A549 (cell line): ENCODE data around the gene EIF1AD. TPM values are rescaled to one million over a fixed set of nuclear protein-coding genes. Genes with fewer than 3 reads are reported as not detected.

Experiments used
- ATAC-seq, 2 experiments: fragments of 200-7000 bp in 1 of 2; fragments of >200 bp in 1 of 2; cut with Nextera tagmentation in 1 of 2; cut with Tn5 transposase in 1 of 2; 3 replicates each; pipeline versions ENCODE4 v1.8.0 to v1.9.1; 2018 to 2020; ENCODE audit warnings: mild to moderate bottlenecking in 1 of 2, moderate library complexity in 1 of 2
- CTCF ChIA-PET: fragments of 300-600 bp; sonication (Branson Sonifier 250); formaldehyde crosslinking; extraction: SDS; loops from one replicate; lab custom pipeline; 2021; ENCODE audit warnings: antibody characterized with exemption, inconsistent platforms; lab: Yijun Ruan, JAX
- POLR2A ChIA-PET: fragments of 350-600 bp; formaldehyde crosslinking; extraction: SDS; loops from one replicate; lab custom pipeline; 2021; ENCODE audit warnings: antibody characterized with exemption, inconsistent platforms; lab: Yijun Ruan, JAX
- DNase-seq, 2 experiments: peaks; one replicate each; pipeline versions ENCODE4 v3.0.0 to v3.0.0-alpha.2; 2011 to 2016; ENCODE audit warnings: low read depth in 1 of 2, low spot score in 1 of 2
- FAIRE-seq: peaks from 2 replicates; lab custom pipeline; 2011; peaks lifted over from hg19 to GRCh38; lab: Jason Lieb, UNC
- H3K27ac ChIP-seq, 2 experiments: fragments of >200 bp; sonication (Bioruptor Twin); formaldehyde crosslinking; 3 replicates each; pipeline ENCODE4 v1.5.1; 2016 to 2017
- H3K4me1 ChIP-seq: fragments of >200 bp; sonication (Bioruptor Twin); formaldehyde crosslinking; 3 replicates; pipeline ENCODE4 v1.6.1; 2016
- H3K4me2 ChIP-seq: fragments of >200 bp; sonication (Bioruptor Twin); formaldehyde crosslinking; 3 replicates; pipeline ENCODE4 v1.6.1; 2016
- H3K4me3 ChIP-seq: fragments of >200 bp; sonication (Bioruptor Twin); formaldehyde crosslinking; 3 replicates; pipeline ENCODE4 v1.5.1; 2016
- H3K9me3 ChIP-seq: fragments of >200 bp; sonication (Bioruptor Twin); formaldehyde crosslinking; 3 replicates; pipeline ENCODE4 v1.6.1; 2016
- BCL3 ChIP-seq: fragments of >200 bp; sonication (Bioruptor Twin); formaldehyde crosslinking; IDR thresholded peaks from 3 replicates; pipeline ENCODE4 v1.6.1; 2016
- CHD4 ChIP-seq: fragments of 200-600 bp; sonication (generic); IDR thresholded peaks from 2 replicates; pipeline ENCODE4 v1.6.1; 2016; ENCODE audit warnings: antibody characterized with exemption, mild to moderate bottlenecking, borderline replicate concordance
- CTCF ChIP-seq: fragments of >200 bp; sonication (Bioruptor Twin); formaldehyde crosslinking; IDR thresholded peaks from 3 replicates; pipeline ENCODE4 v1.5.1; 2016
- EHF ChIP-seq: fragments of 250-450 bp; sonication (Bioruptor Pico); IDR thresholded peaks from 2 replicates; pipeline ENCODE4 v1.5.0; 2020; ENCODE audit warnings: mild to moderate bottlenecking
- ELK1 ChIP-seq: fragments of 150-350 bp; IDR thresholded peaks from 2 replicates; pipeline ENCODE4 v1.6.1; 2014; ENCODE audit warnings: low read depth, mild to moderate bottlenecking, low read length
- EP300 ChIP-seq, 2 experiments: fragments of >200 bp; sonication (Bioruptor Twin); formaldehyde crosslinking; IDR thresholded peaks; 2 replicates in 1 of 2; 3 replicates in 1 of 2; pipeline ENCODE4 v1.6.1; 2016 to 2017
- FOSB ChIP-seq: fragments of 250-450 bp; sonication (Bioruptor Pico); IDR thresholded peaks from 2 replicates; pipeline ENCODE4 v1.5.0; 2020; ENCODE audit warnings: mild to moderate bottlenecking, moderate library complexity
- FOXS1 ChIP-seq: fragments of 250-450 bp; sonication (Bioruptor Pico); IDR thresholded peaks from 2 replicates; pipeline ENCODE4 v1.5.0; 2020; ENCODE audit warnings: mild to moderate bottlenecking, moderate library complexity
- HEYL ChIP-seq: fragments of 250-450 bp; sonication (Bioruptor Pico); IDR thresholded peaks from 2 replicates; pipeline ENCODE4 v1.8.0; 2021; ENCODE audit warnings: mild to moderate bottlenecking, moderate library complexity
- HMGXB4 ChIP-seq: fragments of 250-450 bp; sonication (Bioruptor Pico); IDR thresholded peaks from 2 replicates; pipeline ENCODE4 v1.5.0; 2021; ENCODE audit warnings: mild to moderate bottlenecking, moderate library complexity, borderline replicate concordance
- HOXB13 ChIP-seq: fragments of 250-450 bp; sonication (Bioruptor Pico); IDR thresholded peaks from 2 replicates; pipeline ENCODE4 v1.5.0; 2020; ENCODE audit warnings: low read depth, mild to moderate bottlenecking, moderate library complexity
- HOXB5 ChIP-seq: fragments of 250-450 bp; sonication (Bioruptor Pico); IDR thresholded peaks from 2 replicates; pipeline ENCODE4 v1.5.0; 2020; ENCODE audit warnings: mild to moderate bottlenecking, moderate library complexity
- MAFK ChIP-seq: fragments of 450-650 bp; IDR thresholded peaks from 2 replicates; pipeline ENCODE4 v1.6.1; 2014; ENCODE audit not compliant: partially characterized antibody
- MAZ ChIP-seq: fragments of 150-350 bp; IDR thresholded peaks from 2 replicates; pipeline ENCODE4 v1.6.1; 2014; ENCODE audit warnings: antibody characterized with exemption, low read depth, low read length, borderline replicate concordance
- MYC ChIP-seq: IDR thresholded peaks from 2 replicates; pipeline ENCODE4 v1.6.1; 2012; ENCODE audit warnings: mild to moderate bottlenecking, inconsistent platforms, low read length, improper control_type of control experiment, borderline replicate concordance
- NFE2L2 ChIP-seq: fragments of 150-350 bp; conservative IDR thresholded peaks from 2 replicates; pipeline ENCODE4 v1.6.1; 2014; ENCODE audit warnings: low read length
- NR3C1 ChIP-seq: fragments of >200 bp; sonication (Bioruptor Twin); formaldehyde crosslinking; IDR thresholded peaks from 3 replicates; pipeline ENCODE4 v1.6.1; 2017
- PHF8 ChIP-seq: fragments of 200-600 bp; sonication (generic); IDR thresholded peaks from 2 replicates; pipeline ENCODE4 v1.6.1; 2016; ENCODE audit warnings: low read depth, mild to moderate bottlenecking, antibody characterized with exemption, moderate library complexity, borderline replicate concordance
- RAD21 ChIP-seq, 2 experiments: fragments of >200 bp in 1 of 2; sonication (Bioruptor Twin) in 1 of 2; formaldehyde crosslinking in 1 of 2; IDR thresholded peaks in 1 of 2; conservative IDR thresholded peaks in 1 of 2; 2 replicates in 1 of 2; 3 replicates in 1 of 2; pipeline ENCODE4 v1.6.1; 2012 to 2018; ENCODE audit warnings: inconsistent platforms in 1 of 2
- RARB ChIP-seq: fragments of 250-450 bp; sonication (Bioruptor Pico); IDR thresholded peaks from 2 replicates; pipeline ENCODE4 v1.8.0; 2021; ENCODE audit warnings: mild to moderate bottlenecking, moderate library complexity
- RCOR1 ChIP-seq: fragments of 150-350 bp; IDR thresholded peaks from 2 replicates; pipeline ENCODE4 v1.6.1; 2014; ENCODE audit warnings: antibody characterized with exemption, low read length, low read depth
- SMC3 ChIP-seq: fragments of >200 bp; sonication (Bioruptor Twin); formaldehyde crosslinking; IDR thresholded peaks from 3 replicates; pipeline ENCODE4 v1.6.1; 2018; ENCODE audit warnings: inconsistent platforms
- SREBF2 ChIP-seq: fragments of 450-650 bp; IDR thresholded peaks from 2 replicates; pipeline ENCODE4 v1.6.1; 2014; ENCODE audit warnings: mild to moderate bottlenecking, moderate library complexity
- ZC3H11A ChIP-seq: fragments of 450-650 bp; IDR thresholded peaks from 2 replicates; pipeline ENCODE4 v1.6.1; 2014; ENCODE audit warnings: antibody characterized with exemption, mild to moderate bottlenecking
- ZFP36 ChIP-seq: fragments of 450-650 bp; IDR thresholded peaks from 2 replicates; pipeline ENCODE4 v1.6.1; 2014; ENCODE audit warnings: borderline replicate concordance; ENCODE audit not compliant: partially characterized antibody
- WGBS: methylation state at CpG from one replicate; pipeline ENCODE4 v1.1.6; 2017; ENCODE audit errors: missing lambda C conversion rate; 5-methylcytosine and 5-hydroxymethylcytosine counted together
- polyA plus RNA-seq, 4 experiments: library from polyadenylated mRNA; depleted of rRNA in 3 of 4; stranded (reverse); fragments of >200 nt; fragmentation: RNase III in 1 of 4; extraction: RNeasy Plus Mini Kit Qiagen cat#74134 plus additional on column Dnase treatment in 1 of 4; gene quantifications; 2 replicates in 3 of 4; 3 replicates in 1 of 4; pipeline ENCODE4 v1.2.3, GENCODE V29; 2011 to 2017
- TF ChIP-seq, protein P1 (sequence below): IDR thresholded peaks from 2 replicates; pipeline ENCODE4 v1.6.1; 2012

Gene EIF1AD
- polyA plus RNA-seq, 2 of the 4 experiments (the other 2 are of a cell fraction), result 38.6 to 41.0 TPM

- H3K4me1 ChIP-seq, result peaks cover 16% of the 10 kb centered on the region
- ChIA-PET POLR2A (interaction anchor here (1.1 to 1.8 kb wide), 3 partner anchors 10 kb away, joined by 3 to 12 read pairs (median 5); partner anchors contain the start of genes BANF1 and EIF1AD), CTCF (interaction anchor here (1.1 to 11.6 kb wide), 6 partner anchors 9 to 56 kb away, joined by 3 to 121 read pairs (median 5); partner anchors contain the start of gene CATSPER1)
- no peak for ATAC-seq
- FAIRE-seq, result no peak
- H3K9me3 ChIP-seq, result no peaks in the 10 kb centered on the region
- H3K27ac ChIP-seq, result no peak overlapping the region
- DNase-seq, result no peak
- H3K4me2 ChIP-seq, result no peak overlapping the region
- 76% methylated on average over 11 of the region's 12 CpGs for WGBS
- no peak overlapping the region for H3K4me3 ChIP-seq
- TF ChIP-seq FOSB (CRISPR knock-in tag), result no peak
- TF ChIP-seq ELK1, result no peak
- no peak for TF ChIP-seq ZFP36
- TF ChIP-seq ZC3H11A, result no peak
- no peak for TF ChIP-seq SMC3
- TF ChIP-seq, all 56 proteins: peak for 0
Measured at GRCh38 chr11:66012371-66012945, 10.5 kb upstream of the EIF1AD start.

- H3K4me3 ChIP-seq, result no peak within 1 kb of the TSS
- no peak for TF ChIP-seq RAD21 (conservative IDR thresholded peaks at IDR 0.05 in 1 of 2, IDR thresholded peaks at IDR 0.05 in 1 of 2)
- no peak for TF ChIP-seq BCL3
- TF ChIP-seq CTCF, result no peak
- TF ChIP-seq RCOR1, result no peak
- no peak for TF ChIP-seq HOXB13 (CRISPR knock-in tag)
- no peak for TF ChIP-seq HOXB5 (CRISPR knock-in tag)
- no peak for TF ChIP-seq RARB (CRISPR knock-in tag)
- no peak for TF ChIP-seq SREBF2
- TF ChIP-seq, protein P1, sequence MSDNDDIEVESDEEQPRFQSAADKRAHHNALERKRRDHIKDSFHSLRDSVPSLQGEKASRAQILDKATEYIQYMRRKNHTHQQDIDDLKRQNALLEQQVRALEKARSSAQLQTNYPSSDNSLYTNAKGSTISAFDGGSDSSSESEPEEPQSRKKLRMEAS, result no peak
- no peak for TF ChIP-seq MAFK
- ChIA-PET POLR2A (interaction anchor here (0.6 to 1.5 kb wide), 3 partner anchors 9 to 251 kb away, joined by 3 to 5 read pairs (median 4); partner anchors contain the start of gene BANF1), CTCF (interaction anchor here (1.5 to 11.6 kb wide), 2 partner anchors 10 to 34 kb away, joined by 6 to 121 read pairs; no protein-coding TSS in a partner anchor)
- H3K9me3 ChIP-seq, result no peaks in the 10 kb centered on the region
- ATAC-seq (no peak), FAIRE-seq (no peak), DNase-seq (no peak)
- H3K27ac ChIP-seq, result peak within 1 kb of the TSS in 1 of 2 experiments; percentile 12; a peak in 1 of 6 replicates
- H3K4me2 ChIP-seq, result no peak within 1 kb of the TSS
- peaks cover 16% of the 10 kb centered on the region for H3K4me1 ChIP-seq
- 91% methylated on average over 42 of the region's 61 CpGs for WGBS
Measured at GRCh38 chr11:66011785-66012303, 9.9 kb upstream of the EIF1AD start, which contains the start of gene CST6. Gene CST6 (plus strand): TSS chr11:66012008. CDS start chr11:66012045, 37 bp downstream.

DNA sequence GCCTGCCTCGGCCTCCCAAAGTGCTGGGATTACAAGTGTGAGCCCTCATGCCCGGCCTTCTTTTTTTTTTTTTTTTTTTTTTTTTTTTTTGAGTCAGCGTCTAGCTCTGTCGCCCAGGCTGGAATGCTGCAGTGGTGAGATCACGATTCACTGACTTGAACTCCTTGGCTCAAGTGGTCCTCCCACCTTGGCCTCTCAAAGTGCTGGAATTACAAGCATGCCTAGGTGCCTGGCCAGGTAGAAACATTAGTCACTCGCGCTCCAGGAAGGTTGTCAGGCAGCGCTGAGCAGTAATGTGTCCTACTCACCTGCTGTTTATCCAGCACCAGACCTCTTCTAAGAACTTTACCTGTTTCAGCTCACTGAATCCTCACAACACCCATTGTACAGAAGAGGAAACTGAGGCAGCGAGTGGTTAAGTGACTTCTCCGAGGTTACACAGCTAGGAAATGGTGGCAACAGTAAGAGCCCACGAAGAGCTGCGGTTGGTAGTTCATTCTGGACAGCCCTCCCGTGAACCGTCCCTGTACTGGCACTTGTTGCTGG, 9.4 kb upstream of the EIF1AD start:
- POLR2A ChIA-PET, result interaction anchor here (0.6 to 1.5 kb wide), 3 partner anchors 9 to 251 kb away, joined by 3 to 5 read pairs (median 4); partner anchors contain the start of gene BANF1
- no peak overlapping the region for H3K4me3 ChIP-seq
- DNase-seq, result no peak
- FAIRE-seq, result no peak
- no peaks in the 10 kb centered on the region for H3K9me3 ChIP-seq
- CTCF ChIA-PET, result interaction anchor here (1.1 to 11.6 kb wide), 3 partner anchors 10 to 127 kb away, joined by 3 to 121 read pairs (median 6); no protein-coding TSS in a partner anchor
- H3K4me2 ChIP-seq, result no peak overlapping the region
- H3K4me1 ChIP-seq, result peaks cover 16% of the 10 kb centered on the region
- ATAC-seq, result no peak
- H3K27ac ChIP-seq, result no peak overlapping the region
- 67% methylated on average over 13 of the region's 14 CpGs for WGBS
- TF ChIP-seq PHF8 (no peak), FOXS1 (CRISPR knock-in tag) (no peak), HMGXB4 (CRISPR knock-in tag) (no peak), EHF (no peak), HEYL (CRISPR knock-in tag) (no peak), NR3C1 (no peak), CHD4 (no peak), MAZ (no peak), NFE2L2 (no peak), HOXB13 (CRISPR knock-in tag) (no peak), MYC (no peak), EP300 (IDR thresholded peaks at IDR 0.05) (no peak), FOSB (CRISPR knock-in tag) (no peak)
